Activated CD8-positive, alpha-beta T cell treated with anti-CD3 and anti-CD28 coated beads for 36 hours (primary cell): ENCODE measurements around the gene NPAS2. TPM values are rescaled to one million over a fixed set of nuclear protein-coding genes. Genes with fewer than 3 reads are reported as not detected.

Experiments used
- ATAC-seq: fragments of 200-7000 bp; cut with Tn5 transposase; one replicate; pipeline ENCODE4 v1.10.0; 2021; ENCODE audit warnings: mild to moderate bottlenecking, moderate library complexity
- CTCF ChIA-PET: fragments of 350-600 bp; sonication (Branson Sonifier 250); formaldehyde crosslinking; loops from one replicate; lab custom pipeline; 2021; ENCODE audit warnings: antibody characterized with exemption; lab: Charles Lee
- POLR2A ChIA-PET: fragments of 350-600 bp; sonication (Branson Sonifier 250); formaldehyde crosslinking; loops from one replicate; lab custom pipeline; 2021; ENCODE audit warnings: antibody characterized with exemption; lab: Charles Lee
- DNase-seq: peaks from one replicate; pipeline ENCODE4 v3.0.0-alpha.2; 2020
- H3K27ac Mint-ChIP-seq: one replicate; pipeline ENCODE4 v1.8.0; 2021; ENCODE audit warnings: mild to moderate bottlenecking, mixed read lengths
- H3K27me3 Mint-ChIP-seq: one replicate; pipeline ENCODE4 v1.8.0; 2021; ENCODE audit warnings: mixed read lengths
- H3K36me3 Mint-ChIP-seq: one replicate; pipeline ENCODE4 v1.8.0; 2021; ENCODE audit warnings: low read depth, mixed read lengths
- H3K4me1 Mint-ChIP-seq: one replicate; pipeline ENCODE4 v1.8.0; 2021; ENCODE audit warnings: low read depth, mixed read lengths
- H3K4me3 Mint-ChIP-seq: one replicate; pipeline ENCODE4 v1.8.0; 2021; ENCODE audit warnings: mild to moderate bottlenecking, moderate library complexity, mixed read lengths
- H3K9me3 Mint-ChIP-seq: one replicate; pipeline ENCODE4 v1.8.0; 2021; ENCODE audit warnings: mixed read lengths
- CTCF ChIP-seq: fragments of 200-600 bp; IDR thresholded peaks from one replicate; pipeline ENCODE4 v1.8.0; 2022; ENCODE audit warnings: antibody characterized with exemption, mild to moderate bottlenecking
- intact Hi-C: fragments of 100-400 bp; cut with micrococcal nuclease; formaldehyde crosslinking; loops from one replicate; pipeline ENCODE4 v1.10.0; 2022
- total RNA-seq, 2 experiments: library from RNA; stranded (reverse); gene quantifications; one replicate each; pipeline ENCODE4 v1.2.3, GENCODE V29; 2021

NPAS2 gene
- total RNA-seq, 2 experiments from 2014 or later, result 14.4 to 15.2 TPM

- ATAC-seq (no peak), DNase-seq (no peak)
- no peak overlapping the region for H3K4me3 Mint-ChIP-seq
- no peaks in the 10 kb centered on the region for H3K27me3 Mint-ChIP-seq
- POLR2A ChIA-PET, result no interaction called here
- peaks cover 43% of the 10 kb centered on the region for H3K36me3 Mint-ChIP-seq
- CTCF ChIA-PET, result interaction anchor here (1.0 to 4.5 kb wide), 5 partner anchors 12 to 190 kb away, joined by 3 to 29 read pairs (median 14); partner anchors contain the start of genes RPL31 and TBC1D8
- H3K4me1 Mint-ChIP-seq, result peaks cover 15% of the 10 kb centered on the region
- no peak overlapping the region for H3K27ac Mint-ChIP-seq
- no peak for TF ChIP-seq CTCF
- intact Hi-C loops, result loop anchor here (5.0 kb wide), 1 partner anchor 193 kb away; no protein-coding TSS in a partner anchor
- H3K9me3 Mint-ChIP-seq, result no peaks in the 10 kb centered on the region
Measured at GRCh38 chr2:101014264-101014857, 194.4 kb downstream of the NPAS2 start.

GRCh38 chr2:101017371-101017770 is 197.4 kb downstream of the NPAS2 start:
- peaks cover 31% of the 10 kb centered on the region for H3K36me3 Mint-ChIP-seq
- no peak overlapping the region for H3K4me3 Mint-ChIP-seq
- POLR2A ChIA-PET, result interaction anchor here (1.3 kb wide), 1 partner anchor 14 kb away, joined by 3 read pairs; no protein-coding TSS in a partner anchor
- no peak for TF ChIP-seq CTCF
- DNase-seq (no peak), ATAC-seq (no peak)
- H3K27me3 Mint-ChIP-seq, result no peaks in the 10 kb centered on the region
- CTCF ChIA-PET, result interaction anchor here (1.4 to 1.5 kb wide), 2 partner anchors 19 to 188 kb away, joined by 5 to 9 read pairs; no protein-coding TSS in a partner anchor
- H3K27ac Mint-ChIP-seq, result no peak overlapping the region
- H3K9me3 Mint-ChIP-seq, result no peaks in the 10 kb centered on the region
- H3K4me1 Mint-ChIP-seq, result peaks cover 4% of the 10 kb centered on the region
- intact Hi-C loops, result no loop called here

GRCh38 chr2:101018934-101019333 is 199.0 kb downstream of the NPAS2 start:
- intact Hi-C loops, result no loop called here
- Mint-ChIP-seq H3K4me3 (no peak overlapping the region), H3K27ac (no peak overlapping the region), H3K9me3 (no peaks in the 10 kb centered on the region), H3K36me3 (peaks cover 18% of the 10 kb centered on the region), H3K4me1 (peaks cover under 1% of the 10 kb centered on the region), H3K27me3 (no peaks in the 10 kb centered on the region)
- ChIA-PET POLR2A (interaction anchor here (1.1 kb wide), 1 partner anchor 29 kb away, joined by 3 read pairs; no protein-coding TSS in a partner anchor), CTCF (interaction anchor here (1.4 kb wide), 1 partner anchor 18 kb away, joined by 5 read pairs; no protein-coding TSS in a partner anchor)
- TF ChIP-seq CTCF, result no peak
- DNase-seq (no peak), ATAC-seq (no peak)

- Mint-ChIP-seq H3K27ac (no peak overlapping the region), H3K36me3 (peaks cover 4% of the 10 kb centered on the region), H3K4me1 (no peaks in the 10 kb centered on the region), H3K27me3 (no peaks in the 10 kb centered on the region), H3K4me3 (no peak overlapping the region), H3K9me3 (no peaks in the 10 kb centered on the region)
- no peak for TF ChIP-seq CTCF
- ChIA-PET POLR2A (no interaction called here), CTCF (no interaction called here)
- no peak for DNase-seq
- intact Hi-C loops, result no loop called here
- no peak for ATAC-seq
Measured at GRCh38 chr2:101022221-101022620, 202.3 kb downstream of the NPAS2 start.

GRCh38 chr2:101023327-101024107 is 203.6 kb downstream of the NPAS2 start:
- H3K36me3 Mint-ChIP-seq, result peaks cover 4% of the 10 kb centered on the region
- no peak for DNase-seq
- no peak for TF ChIP-seq CTCF
- intact Hi-C loops, result no loop called here
- no peak overlapping the region for H3K27ac Mint-ChIP-seq
- H3K4me1 Mint-ChIP-seq, result no peaks in the 10 kb centered on the region
- CTCF ChIA-PET, result no interaction called here
- H3K9me3 Mint-ChIP-seq, result no peaks in the 10 kb centered on the region
- H3K4me3 Mint-ChIP-seq, result no peak overlapping the region
- POLR2A ChIA-PET, result no interaction called here
- no peaks in the 10 kb centered on the region for H3K27me3 Mint-ChIP-seq
- ATAC-seq, result no peak
